Forelimb muscle (tissue), 1 donor: Measurements from ENCODE around the gene GALT. TPM values are rescaled to one million over a fixed set of nuclear protein-coding genes. Genes with fewer than 3 reads are reported as not detected.

Experiments used
- DNase-seq: peaks from one replicate; pipeline ENCODE4 v3.0.0-alpha.2; 2013; ENCODE audit warnings: low read depth
- polyA plus RNA-seq: library from polyadenylated mRNA; unstranded; fragments of 120-200 nt; gene quantifications from one replicate; pipeline ENCODE4 v1.2.1, GENCODE V29; 2013; ENCODE audit not compliant: insufficient read length

GALT gene
- polyA plus RNA-seq: 38.4 TPM

DNA sequence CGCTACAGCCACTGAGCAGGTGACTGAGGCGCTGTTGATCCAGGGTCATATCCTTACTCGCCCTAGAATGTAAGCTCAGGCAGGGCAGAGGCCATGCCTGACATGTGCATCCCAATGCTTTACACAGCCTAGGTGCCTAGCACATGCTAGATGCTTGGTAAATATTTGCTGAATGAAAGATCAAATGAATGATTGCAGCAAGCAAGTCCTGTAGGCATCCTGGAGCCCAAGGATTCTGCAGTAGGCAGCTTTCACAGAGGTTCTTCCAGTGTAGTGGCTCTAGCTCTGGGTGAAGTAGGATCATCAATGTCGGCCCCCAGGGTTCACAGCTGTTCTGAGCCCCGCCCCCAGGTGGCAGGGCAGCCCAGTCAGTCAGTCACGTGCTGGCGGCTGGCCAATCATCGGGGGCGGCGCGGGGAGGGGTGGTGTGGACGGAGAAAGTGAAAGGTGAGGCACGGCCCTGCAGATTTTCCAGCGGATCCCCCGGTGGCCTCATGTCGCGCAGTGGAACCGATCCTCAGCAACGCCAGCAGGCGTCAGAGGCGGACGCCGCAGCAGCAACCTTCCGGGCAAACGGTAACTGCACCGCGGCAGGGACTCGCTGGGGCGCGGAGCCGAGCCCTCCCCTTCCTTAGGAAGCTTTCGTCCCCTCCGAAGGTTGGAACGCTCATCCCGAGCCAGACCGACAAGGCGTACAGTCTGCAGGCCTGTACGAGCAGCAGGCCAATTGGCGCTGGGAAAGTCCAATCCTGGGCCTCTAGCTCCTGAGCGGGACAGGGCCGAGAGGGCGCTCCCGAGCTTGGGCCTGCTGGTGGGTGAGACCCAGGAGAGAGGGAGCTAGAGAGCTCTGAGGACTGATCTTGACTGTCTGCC is at the start of gene GALT:
TSS of gene GALT (plus strand) at position 465 of the 873 bp plus-strand sequence. CDS start at position 495, 30 bp downstream.
- no peak for DNase-seq

DNA sequence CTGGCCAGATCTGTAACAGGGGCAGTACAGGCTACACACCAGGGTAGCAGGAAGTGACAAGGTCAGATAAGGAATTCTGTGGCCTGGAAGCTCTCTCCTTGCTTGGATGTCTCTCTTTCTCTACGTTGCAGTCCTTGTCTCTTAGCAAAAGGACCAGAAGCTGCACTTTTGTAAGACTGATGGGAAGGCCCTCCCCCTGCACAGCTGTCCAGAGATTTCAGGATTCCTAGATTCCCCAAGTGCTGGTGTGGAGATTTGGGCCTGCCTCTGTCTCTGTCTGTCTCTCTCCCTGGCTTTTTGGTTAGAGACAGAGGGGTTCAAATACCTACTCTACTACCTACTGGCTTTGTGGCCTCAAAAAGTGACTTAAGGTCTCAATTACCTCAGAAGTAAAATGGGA is 46.9 kb upstream of the GALT start:
- no peak for DNase-seq

DNA sequence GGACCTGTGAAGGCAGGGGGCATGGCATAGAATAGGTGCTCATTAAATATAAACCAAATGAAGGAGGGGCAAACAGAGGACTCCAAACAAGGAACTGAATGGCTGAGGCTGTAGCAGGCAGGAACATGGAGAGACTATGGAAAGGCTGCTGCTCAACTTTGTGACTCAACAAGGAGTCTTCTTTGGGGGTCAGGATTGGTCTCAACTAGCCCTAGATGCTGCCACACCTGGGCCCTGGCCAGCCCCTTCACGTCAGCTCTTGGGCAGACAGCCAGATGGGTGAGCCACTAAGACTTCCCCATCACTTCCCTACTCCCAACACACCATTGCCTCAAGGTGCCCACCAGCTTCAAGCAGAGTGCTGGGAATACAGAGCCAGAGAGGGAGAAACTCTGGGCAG is 45.6 kb upstream of the GALT start:
- DNase-seq: no peak

DNA sequence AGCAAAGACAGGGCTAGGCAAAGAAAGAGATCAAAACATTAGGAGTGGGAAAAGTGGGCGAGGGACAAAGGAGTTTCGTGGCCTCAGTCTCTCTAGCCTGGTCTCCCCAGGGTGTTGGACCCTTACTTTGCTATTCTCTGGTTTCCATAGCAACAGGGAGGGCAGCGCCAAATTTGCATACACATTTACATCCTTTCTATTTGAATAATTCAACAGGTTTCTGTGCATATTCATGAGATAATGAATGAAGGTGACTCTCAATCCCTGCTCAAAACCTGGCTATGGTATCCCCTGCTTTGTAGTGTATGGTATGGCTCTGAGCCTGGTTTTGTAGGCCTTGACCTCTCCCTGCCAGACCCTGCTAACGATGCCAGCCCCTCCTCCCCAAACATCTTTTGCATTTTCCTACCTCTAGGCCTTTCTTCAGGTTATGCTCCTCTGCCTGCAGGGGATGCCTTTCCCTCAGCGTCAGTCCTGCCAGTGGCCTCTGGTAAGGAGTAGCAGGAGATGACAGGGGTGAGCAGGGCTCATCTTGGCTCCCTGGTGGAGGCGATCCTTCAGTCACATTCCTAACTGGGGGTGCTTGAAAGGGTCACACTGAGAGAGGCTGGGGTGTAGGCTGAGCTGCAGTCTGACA is 44.4 kb upstream of the GALT start:
- DNase-seq: no peak

DNA sequence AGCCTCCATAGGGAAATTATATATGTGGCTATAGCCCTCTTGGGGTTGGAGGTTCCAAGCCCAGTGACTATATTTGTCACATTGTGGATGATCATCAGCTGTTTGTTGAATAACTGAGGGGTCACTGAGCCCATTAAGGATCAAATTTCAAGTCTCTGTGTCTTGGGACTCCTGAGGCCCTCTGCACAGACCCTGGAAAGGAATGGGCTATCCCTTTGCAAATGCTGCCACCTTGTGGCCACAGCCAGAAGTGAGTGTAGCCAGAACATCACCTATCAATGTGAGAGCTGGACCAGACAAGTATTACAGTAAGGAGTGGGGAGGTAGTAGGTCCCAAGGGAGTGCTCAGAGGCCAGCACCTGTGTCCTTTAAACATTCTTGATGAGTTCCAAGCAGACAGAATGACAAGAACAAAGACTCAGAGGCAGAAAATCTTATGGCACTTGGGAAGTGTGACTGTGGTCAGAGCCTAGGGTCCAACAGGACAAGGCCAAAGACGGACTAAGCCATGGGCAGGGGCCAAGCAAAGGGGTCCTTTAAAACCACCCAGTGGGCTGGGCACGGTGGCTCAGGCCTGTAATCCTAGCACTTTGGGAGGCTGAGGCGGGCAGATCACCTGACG is 42.8 kb upstream of the GALT start:
- DNase-seq: peak; percentile 66

DNA sequence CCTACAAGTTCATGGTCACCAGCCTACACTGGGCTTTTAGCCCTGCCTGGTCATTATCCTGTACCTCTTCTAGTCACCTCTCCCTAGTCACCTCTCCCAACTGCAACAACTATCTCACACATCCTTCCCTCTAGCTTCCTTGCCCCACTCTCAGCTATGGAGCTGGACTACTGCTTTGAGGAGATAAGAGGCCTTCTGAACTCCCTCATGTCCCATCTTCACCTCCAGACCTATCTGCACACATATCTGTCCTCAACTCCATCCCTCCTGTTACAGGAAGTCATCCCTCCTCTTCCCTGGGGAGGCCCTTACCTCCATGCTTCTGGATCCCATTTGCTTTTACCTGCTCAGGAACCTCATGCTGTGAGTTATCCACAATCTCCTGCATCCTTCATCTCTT is 40.3 kb upstream of the GALT start:
- DNase-seq: no peak

DNA sequence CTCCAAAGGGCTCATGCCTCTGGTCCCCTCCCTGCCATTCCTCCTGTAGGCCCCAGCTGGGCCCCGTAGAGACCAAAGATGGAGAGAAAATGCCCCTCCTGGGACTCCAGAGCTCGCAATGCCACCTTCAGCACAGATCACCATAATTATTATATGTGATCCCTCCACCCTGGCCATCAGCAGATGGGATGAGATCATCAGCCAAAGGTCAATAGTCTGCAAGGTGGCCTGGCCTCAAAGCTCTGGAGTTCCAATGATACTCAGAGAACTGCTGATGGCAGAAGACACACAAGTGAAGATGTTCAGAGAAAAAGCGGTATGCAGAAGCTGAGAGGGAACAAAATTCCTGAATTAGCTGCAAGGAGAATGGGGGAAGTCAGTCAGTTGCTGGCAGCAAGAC is 39.6 kb upstream of the GALT start:
- no peak for DNase-seq

DNA sequence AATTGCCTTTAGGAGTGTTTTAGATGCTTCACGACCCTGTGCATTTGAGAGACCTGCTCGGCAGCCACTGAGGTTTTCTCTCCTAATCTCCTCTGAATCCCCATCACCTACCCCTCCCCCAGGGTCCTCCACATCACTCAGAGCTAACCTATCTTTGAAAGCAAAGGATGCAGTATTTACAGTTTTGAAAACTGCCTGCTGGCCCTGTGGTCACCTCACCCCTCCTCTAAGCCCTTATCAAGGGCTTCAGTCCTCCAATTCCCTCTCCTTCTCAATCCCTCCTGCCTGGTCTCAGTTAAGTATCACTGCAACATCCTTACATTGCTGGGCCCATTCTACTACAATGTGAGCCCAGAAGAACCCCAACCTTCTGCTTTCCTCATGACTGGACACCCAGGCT is 39.1 kb upstream of the GALT start:
- no peak for DNase-seq

DNA sequence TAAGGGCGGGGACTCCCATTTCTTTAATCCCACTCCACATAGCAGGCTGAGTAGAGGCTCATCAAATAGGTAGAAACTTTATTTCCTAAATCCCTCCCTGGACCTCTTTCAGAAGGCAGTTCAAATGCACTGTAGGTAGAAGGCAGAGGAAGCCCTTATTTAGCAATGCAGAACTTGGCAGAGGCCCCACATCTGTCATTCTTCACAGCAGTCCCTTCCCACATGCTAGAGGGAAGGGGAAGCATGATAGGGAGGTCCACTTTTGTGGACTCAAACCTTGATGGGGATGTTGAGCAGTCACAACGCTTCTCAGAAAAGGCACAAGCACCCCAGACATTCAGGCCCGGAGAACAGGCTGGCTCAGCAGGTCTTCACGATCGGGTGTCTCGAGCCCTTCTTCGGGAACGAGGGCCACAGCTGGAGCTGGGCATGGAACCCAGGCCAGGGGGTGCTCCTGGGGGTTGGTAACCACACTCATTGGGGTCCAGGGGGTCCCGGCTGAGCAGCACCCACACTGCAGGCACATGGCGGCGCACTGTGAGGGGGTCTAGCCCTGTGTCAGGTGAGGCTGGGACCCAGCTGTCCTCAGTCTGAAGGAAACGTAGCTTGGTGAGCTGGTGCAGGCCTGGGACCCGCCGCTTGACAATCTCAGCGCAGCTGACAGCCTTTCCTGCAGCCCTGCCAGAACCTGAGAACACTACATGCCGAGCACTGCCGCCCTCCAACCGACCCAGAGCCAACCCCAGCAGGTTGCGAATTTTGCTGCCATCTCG is 35.9 kb upstream of the GALT start:
- DNase-seq: no peak

DNA sequence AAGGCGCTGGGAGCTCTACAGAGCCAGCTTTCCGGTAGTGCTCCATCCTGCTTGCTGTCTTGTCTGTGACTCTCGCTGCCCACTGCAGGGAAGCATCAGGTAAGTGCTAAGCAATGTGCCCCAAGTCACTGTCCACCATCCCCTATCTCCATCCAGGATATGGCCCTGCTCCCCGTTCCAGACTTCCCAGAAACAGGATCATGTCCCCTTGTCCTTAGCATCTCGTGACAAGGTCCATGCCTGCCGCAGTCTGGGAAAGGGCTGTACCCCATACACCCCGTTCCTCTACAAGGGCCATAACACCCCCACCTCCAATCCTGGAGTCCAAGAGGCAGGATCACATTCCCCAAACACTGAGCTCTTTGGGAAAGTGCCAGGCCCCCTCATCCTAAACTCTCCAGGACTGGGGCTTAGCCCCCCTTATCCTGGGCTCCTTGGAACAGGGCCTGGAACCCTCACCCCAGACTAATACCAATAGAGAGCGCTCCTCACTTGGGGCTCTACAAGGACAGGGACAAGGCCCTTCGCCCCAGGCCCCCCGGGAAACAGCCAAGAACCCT is 35.1 kb upstream of the GALT start:
- DNase-seq: no peak

DNA sequence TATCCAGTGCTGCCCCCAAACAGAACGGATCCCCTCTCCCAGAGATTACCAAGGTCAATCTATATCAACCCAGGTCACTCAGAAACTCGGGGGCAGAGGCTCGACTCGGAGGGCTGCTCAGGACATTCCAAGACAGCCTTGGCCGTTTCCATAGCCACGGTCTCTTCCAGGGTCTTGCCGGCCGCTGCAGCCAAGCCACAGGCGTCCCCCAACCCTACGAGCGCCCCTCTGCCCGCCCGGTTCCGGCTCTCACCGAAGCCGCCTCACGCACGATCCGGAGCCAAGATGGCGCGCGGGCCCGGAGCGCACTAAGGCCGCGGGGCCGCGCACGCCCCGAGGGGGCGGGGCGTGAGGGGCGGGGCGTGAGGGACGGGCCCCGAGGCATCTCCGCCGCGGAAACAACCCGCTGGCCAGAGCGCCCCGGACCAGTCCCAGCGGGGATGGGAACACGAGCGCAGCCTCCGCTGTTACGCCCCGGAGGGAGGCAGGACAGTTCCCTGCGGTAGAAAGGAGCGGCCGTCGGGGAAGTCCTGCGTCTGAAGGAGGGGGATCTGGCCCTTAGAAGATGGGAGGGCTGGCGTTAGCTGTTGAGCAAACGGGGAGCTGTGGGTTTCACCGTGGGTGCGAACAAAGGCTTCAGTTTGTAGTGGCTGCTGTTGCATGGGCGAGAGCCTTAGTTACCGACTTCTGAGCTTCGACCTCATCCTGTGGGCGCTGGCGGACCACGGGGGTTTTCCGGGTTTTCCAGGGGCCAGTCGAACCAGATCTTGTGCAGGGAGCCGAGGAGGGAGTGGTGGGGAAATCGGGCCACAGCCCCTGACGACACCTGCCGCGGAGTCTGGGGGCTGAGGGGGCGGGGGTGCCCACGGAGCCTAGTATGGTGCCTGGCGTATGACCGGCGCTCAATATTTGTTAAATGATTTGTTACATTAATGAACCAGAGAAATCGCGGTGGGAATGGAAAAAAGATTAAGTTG is 34.4 kb upstream of the GALT start, which contains the start of gene RPP25L:
TSS of gene RPP25L (minus strand) at position 287 of the 977 bp plus-strand sequence. CDS start 801 bp downstream, outside the sequence.
- DNase-seq: no peak

DNA sequence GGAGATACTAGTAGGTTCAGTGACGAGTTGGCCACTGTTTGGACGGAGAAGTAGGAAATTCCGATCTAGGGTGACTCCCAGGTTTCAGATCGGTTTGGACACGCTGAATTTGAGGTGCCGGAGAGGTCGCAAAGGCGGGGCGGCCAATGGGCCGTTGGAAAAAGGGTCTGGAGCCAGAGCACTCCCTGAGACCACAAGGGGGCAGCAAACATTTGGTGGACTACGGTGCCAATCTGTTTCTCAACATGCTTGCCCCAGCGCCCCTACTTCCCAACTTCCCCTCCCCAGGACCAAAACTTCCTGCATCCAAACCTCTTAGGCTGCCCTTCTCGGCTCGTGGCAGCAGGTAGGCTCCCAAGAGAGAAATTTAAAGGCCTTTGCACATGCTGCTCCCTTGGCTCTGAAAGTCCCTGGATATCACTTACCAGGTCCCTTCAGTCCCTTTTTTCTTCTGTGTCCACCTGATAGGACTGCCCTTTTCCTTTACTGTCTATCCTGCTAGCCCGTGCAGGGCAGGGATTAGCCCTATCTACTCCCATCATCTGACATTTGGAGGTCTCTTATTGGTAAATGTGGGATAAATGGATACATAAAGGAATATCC is 33.6 kb upstream of the GALT start:
- no peak for DNase-seq

DNA sequence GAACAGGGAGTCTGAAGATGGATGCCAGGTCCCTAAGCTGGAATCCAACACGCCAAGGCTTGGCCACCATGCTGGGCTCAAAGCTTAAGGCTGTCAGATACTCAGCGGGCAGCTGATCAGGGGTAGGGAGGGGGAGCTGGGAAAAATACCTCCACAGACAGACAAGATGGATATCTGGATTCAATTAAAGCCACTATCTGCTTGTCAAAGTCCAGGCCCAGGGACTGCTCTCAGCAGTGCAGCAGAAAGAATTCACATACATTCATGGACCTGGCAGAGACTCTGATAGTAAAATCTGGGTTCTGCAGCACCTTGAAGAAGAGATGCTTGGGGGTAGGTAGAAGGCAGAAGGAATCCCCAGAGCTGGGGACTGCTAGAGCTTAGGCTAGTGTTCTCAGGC is 31.3 kb upstream of the GALT start:
- DNase-seq: no peak

DNA sequence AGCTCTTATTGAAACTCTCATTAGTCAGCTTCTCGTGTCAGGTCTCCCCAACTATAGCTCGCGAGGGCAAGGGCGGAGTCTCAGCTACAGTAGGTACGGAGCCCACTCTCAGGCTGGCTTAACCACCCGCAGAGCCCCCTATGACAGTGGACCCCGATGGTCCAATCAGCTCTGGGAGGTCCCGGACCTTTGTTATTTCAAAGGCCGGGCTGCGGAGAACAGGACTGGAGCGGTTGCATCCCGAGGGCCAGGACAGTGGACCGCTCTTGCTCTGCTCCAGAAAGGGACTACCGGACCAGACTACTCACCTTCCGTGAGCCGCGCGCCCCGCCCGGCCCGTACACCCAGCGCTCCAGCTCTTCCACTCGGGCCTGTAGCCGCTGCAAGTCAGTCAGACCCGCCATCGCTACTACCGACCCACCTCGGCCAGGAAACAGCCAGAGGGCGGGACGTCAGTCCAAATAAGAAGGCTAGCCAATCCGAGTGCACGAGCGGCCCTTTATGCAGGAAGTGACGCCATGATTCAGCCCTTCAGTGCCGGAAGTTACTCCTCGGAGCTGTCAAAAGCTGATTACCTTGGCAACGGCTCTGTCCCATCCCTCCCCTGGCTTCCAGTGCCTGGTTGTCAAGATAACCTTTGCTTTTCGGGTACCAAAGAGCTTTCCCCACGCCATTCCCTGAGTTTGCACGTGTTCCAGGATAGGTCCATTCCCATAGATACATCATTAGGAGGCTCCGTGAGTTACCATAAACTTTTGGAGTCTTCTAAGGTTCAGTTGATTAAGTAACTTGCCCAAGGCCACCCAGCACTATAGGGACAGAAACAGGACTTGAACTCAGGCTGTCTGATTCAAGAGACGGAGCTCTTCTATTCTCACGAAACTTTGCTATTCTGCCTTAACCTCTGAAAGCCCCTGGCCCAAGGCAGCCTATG is 26.1 kb upstream of the GALT start, which contains the start of gene DCTN3:
TSS of gene DCTN3 (minus strand) at position 435 of the 934 bp plus-strand sequence. CDS start at position 404, 31 bp downstream.
- DNase-seq: peak; percentile 91

DNA sequence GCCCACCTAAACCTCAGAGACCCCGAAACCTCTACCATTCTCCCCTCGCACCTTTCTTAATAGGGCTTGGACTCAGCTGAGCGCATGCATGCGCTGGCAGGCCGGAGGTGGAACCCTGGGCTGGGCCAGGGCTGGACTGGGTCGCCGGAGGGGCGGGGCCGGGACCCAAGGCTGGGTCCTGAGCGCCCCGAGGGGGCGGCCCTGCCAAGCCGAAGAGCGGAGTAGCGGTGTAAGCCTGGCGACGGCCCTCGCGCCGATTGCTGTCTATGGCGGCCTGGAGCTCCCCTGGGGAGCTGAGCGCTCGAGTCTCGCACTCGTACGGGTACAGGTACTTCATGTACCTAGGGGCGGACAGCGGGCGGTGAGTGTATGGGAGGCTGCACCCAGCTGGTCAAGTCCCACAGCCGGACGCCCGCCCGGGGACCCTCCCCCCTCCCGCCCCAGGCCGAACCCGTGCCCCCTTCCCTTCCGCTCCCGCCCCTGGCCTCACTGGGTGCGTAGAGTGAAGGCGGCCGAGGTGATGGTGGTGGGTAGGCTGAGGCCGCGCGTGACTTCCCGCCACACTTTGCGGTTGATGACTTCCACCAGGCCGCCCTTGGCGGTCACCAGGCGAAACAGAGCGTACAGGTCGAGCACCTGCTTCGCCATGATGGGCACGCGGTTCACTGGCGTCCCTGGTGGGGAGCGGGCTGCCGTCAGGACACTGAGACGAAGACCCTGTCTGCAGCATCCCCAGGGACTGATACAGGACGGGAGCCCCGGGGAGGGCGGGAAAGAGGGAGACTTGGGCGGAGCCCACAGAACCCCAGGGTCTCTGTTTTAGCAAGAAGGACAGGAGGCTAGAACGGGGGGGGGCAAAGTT is 22.9 kb upstream of the GALT start:
- no peak for DNase-seq

DNA sequence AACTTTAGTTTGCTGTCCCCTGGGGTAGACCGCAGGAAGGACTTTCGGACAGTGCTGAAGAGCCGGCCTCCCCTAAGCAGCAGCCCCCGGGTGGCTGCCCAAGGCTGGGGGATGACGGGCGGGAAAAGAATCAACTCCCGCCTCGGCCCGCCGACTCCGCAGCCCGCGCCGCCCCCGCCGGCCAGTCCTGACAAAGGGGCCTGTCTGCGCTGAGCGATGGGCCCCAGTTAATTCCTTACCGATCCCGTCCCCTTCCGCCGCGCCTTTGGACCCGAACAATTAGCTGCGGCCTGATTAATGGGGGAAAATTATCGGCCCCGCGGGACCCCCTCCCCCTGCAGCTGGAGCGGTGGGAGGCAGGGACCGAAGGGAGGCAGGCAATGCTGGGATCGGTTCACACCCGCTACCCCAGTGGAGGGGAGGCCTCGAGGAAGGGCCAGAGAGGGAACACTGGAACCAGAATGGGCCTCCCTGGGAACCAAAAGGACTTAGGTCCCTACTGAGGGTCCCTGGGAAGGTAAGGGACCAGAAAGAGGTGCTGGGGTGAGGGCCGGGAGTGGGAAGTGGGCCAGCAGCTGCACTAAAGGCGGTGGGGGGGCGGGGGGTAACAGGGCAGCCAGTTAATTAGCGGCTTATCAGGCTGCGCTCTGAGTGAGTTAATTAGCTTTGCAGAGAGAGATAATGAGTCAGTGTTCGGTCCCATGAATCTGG is 21.8 kb upstream of the GALT start:
- DNase-seq: no peak

DNA sequence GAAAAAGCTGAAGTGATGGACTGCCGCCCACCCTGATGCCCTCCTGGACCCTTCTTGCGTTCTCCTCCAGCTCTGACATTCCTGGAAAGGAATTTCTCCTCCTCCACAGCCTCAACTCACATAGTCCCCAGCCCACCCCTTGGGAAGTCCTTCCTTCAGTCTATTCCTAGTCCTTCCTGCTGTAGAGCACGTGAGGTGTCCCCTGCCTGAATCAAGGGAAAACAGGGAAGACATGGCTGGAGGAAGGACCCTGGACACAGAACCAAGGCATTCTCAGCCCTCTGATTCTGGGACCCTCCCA is 21.3 kb upstream of the GALT start:
- no peak for DNase-seq
